Panc1 (cell line): Measurements from ENCODE around the gene CADM1. TPM values are rescaled to one million over a fixed set of nuclear protein-coding genes. Genes with fewer than 3 reads are reported as not detected.

Experiments
- ATAC-seq: fragments of 200-7000 bp; cut with Tn5 transposase; 2 replicates; pipeline ENCODE4 v1.9.1; 2020; ENCODE audit warnings: mild to moderate bottlenecking, moderate library complexity
- BruUV-seq: library from RNA; stranded (reverse); fragments of 400-500 nt; replicated peaks from 2 replicates; lab custom pipeline; 2021; lab: Mats Ljungman, UMichigan
- CTCF ChIA-PET: fragments of 300-600 bp; sonication (Branson Sonifier 250); formaldehyde crosslinking; loops from one replicate; lab custom pipeline; 2022; ENCODE audit warnings: antibody characterized with exemption; lab: Charles Lee
- POLR2A ChIA-PET: fragments of 300-600 bp; sonication (Branson Sonifier 250); formaldehyde crosslinking; loops from one replicate; lab custom pipeline; 2022; ENCODE audit warnings: antibody characterized with exemption; lab: Charles Lee
- DNase-seq: peaks from one replicate; pipeline ENCODE4 v3.0.0-alpha.2; 2010; ENCODE audit warnings: low read depth, low spot score
- H3K27ac ChIP-seq: 2 replicates; pipeline ENCODE4 v1.5.1; 2011; ENCODE audit warnings: mild to moderate bottlenecking, low read length, inconsistent platforms
- H3K27me3 ChIP-seq: fragments of 200-500 bp; sonication (Bioruptor generic); 2 replicates; pipeline ENCODE4 v1.6.0; 2014; ENCODE audit warnings: low read length, inconsistent platforms; ENCODE audit not compliant: control insufficient read depth, insufficient read depth
- H3K36me3 ChIP-seq: fragments of 200-500 bp; sonication (Bioruptor generic); 2 replicates; pipeline ENCODE4 v1.5.1; 2014; ENCODE audit warnings: inconsistent platforms, mild to moderate bottlenecking, low read length, moderate library complexity; ENCODE audit not compliant: control insufficient read depth, insufficient read depth
- H3K4me1 ChIP-seq: 2 replicates; pipeline ENCODE4 v1.5.1; 2011; ENCODE audit warnings: inconsistent platforms, mild to moderate bottlenecking, low read length, moderate library complexity; ENCODE audit not compliant: control insufficient read depth, insufficient read depth
- H3K4me3 ChIP-seq, 2 experiments: 2 replicates each; pipeline ENCODE4 v1.5.1; 2011 to 2012; ENCODE audit warnings: low read depth in 2 of 2, low read length in 2 of 2, mild to moderate bottlenecking in 2 of 2, inconsistent platforms in 1 of 2, moderate library complexity in 1 of 2
- H3K9me3 ChIP-seq: fragments of 200-500 bp; sonication (Bioruptor generic); 2 replicates; pipeline ENCODE4 v1.5.1; 2014; ENCODE audit warnings: low read depth, mild to moderate bottlenecking, inconsistent platforms, low read length, moderate library complexity; ENCODE audit not compliant: control insufficient read depth, insufficient read depth
- POLR2AphosphoS5 ChIP-seq: IDR thresholded peaks from 2 replicates; pipeline ENCODE4 v1.6.1; 2012; ENCODE audit warnings: mild to moderate bottlenecking, low read depth, low read length, moderate library complexity
- SIN3A ChIP-seq: IDR thresholded peaks from 2 replicates; pipeline ENCODE4 v1.6.1; 2012; ENCODE audit warnings: low read depth, mild to moderate bottlenecking, low read length, moderate library complexity, borderline replicate concordance; ENCODE audit not compliant: insufficient read depth
- TCF7L2 ChIP-seq: IDR thresholded peaks from 2 replicates; pipeline ENCODE4 v1.6.1; 2011; ENCODE audit warnings: mild to moderate bottlenecking, low read depth, low read length, inconsistent platforms
- in situ Hi-C: cut with HindIII; loops from 2 replicates; pipeline ENCODE4 v1.10.0; 2016; ENCODE audit warnings: low sequenced_read_pairs, low pct_unique_long_range_greater_than_20kb
- intact Hi-C: fragments of 100-400 bp; cut with micrococcal nuclease; formaldehyde crosslinking; loops from one replicate; pipeline ENCODE4 v1.10.0; 2022; ENCODE audit not compliant: unreplicated experiment
- total RNA-seq: library from RNA; stranded (reverse); gene quantifications from one replicate; pipeline ENCODE4 v1.2.1, GENCODE V29; 2021; ENCODE audit not compliant: unreplicated experiment
- TF ChIP-seq, protein P1 (sequence below), 2 experiments: IDR thresholded peaks; 2 replicates each; pipeline ENCODE4 v1.6.1; 2011 to 2012; ENCODE audit warnings: low read depth in 2 of 2, control low read depth in 1 of 2, low read length in 1 of 2, mild to moderate bottlenecking in 1 of 2, moderate library complexity in 1 of 2; ENCODE audit not compliant: insufficient read depth in 1 of 2
- TF ChIP-seq, protein P2 (sequence below): fragments of 450-650 bp; IDR thresholded peaks from 2 replicates; pipeline ENCODE4 v1.5.1; 2017; ENCODE audit warnings: mild to moderate bottlenecking

The CADM1 gene
- total RNA-seq, 1 experiment from 2014 or later = 3.9 TPM

DNA sequence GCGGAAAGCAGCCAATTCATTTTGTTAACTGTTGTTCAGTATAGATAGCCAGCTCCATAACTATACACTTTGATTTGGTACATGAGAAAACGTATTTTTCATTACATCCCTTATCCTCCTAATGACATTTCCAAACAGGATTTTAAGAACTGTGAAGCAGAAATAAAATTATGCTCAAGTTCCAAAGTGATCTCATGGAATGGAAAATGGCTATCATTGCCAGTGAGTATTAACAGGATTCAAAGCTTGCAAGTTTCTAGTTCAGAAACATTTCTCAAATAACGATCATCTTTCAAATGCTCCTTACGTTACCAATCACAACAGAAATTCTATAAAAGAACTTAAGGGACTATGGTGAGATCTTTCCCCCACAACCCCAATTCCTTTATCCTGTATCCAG is 53.7 kb downstream of the CADM1 start:
- ChIA-PET POLR2A (no interaction called here), CTCF (no interaction called here)
- Histone ChIP-seq H3K27ac (no peak overlapping the region), H3K4me1 (no peaks in the 10 kb centered on the region), H3K36me3 (no peaks in the 10 kb centered on the region), H3K9me3 (peaks cover 15% of the 10 kb centered on the region), H3K27me3 (no peaks in the 10 kb centered on the region), H3K4me3 (no peak overlapping the region)
- no peak for DNase-seq
- TF ChIP-seq TCF7L2 (no peak), POLR2AphosphoS5 (no peak), SIN3A (no peak)
- TF ChIP-seq, protein P1, sequence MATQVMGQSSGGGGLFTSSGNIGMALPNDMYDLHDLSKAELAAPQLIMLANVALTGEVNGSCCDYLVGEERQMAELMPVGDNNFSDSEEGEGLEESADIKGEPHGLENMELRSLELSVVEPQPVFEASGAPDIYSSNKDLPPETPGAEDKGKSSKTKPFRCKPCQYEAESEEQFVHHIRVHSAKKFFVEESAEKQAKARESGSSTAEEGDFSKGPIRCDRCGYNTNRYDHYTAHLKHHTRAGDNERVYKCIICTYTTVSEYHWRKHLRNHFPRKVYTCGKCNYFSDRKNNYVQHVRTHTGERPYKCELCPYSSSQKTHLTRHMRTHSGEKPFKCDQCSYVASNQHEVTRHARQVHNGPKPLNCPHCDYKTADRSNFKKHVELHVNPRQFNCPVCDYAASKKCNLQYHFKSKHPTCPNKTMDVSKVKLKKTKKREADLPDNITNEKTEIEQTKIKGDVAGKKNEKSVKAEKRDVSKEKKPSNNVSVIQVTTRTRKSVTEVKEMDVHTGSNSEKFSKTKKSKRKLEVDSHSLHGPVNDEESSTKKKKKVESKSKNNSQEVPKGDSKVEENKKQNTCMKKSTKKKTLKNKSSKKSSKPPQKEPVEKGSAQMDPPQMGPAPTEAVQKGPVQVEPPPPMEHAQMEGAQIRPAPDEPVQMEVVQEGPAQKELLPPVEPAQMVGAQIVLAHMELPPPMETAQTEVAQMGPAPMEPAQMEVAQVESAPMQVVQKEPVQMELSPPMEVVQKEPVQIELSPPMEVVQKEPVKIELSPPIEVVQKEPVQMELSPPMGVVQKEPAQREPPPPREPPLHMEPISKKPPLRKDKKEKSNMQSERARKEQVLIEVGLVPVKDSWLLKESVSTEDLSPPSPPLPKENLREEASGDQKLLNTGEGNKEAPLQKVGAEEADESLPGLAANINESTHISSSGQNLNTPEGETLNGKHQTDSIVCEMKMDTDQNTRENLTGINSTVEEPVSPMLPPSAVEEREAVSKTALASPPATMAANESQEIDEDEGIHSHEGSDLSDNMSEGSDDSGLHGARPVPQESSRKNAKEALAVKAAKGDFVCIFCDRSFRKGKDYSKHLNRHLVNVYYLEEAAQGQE (IDR thresholded peaks at IDR 0.05; ENCODE audit: insufficient read depth in 1 of 2, low read depth in 2 of 2, low read length in 1 of 2) = no peak
- TF ChIP-seq, protein P2, sequence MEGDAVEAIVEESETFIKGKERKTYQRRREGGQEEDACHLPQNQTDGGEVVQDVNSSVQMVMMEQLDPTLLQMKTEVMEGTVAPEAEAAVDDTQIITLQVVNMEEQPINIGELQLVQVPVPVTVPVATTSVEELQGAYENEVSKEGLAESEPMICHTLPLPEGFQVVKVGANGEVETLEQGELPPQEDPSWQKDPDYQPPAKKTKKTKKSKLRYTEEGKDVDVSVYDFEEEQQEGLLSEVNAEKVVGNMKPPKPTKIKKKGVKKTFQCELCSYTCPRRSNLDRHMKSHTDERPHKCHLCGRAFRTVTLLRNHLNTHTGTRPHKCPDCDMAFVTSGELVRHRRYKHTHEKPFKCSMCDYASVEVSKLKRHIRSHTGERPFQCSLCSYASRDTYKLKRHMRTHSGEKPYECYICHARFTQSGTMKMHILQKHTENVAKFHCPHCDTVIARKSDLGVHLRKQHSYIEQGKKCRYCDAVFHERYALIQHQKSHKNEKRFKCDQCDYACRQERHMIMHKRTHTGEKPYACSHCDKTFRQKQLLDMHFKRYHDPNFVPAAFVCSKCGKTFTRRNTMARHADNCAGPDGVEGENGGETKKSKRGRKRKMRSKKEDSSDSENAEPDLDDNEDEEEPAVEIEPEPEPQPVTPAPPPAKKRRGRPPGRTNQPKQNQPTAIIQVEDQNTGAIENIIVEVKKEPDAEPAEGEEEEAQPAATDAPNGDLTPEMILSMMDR = no peak
- in situ Hi-C loops = no loop called here
- no peak for ATAC-seq
- intact Hi-C loops = no loop called here
- no TSS peak for BruUV-seq

DNA sequence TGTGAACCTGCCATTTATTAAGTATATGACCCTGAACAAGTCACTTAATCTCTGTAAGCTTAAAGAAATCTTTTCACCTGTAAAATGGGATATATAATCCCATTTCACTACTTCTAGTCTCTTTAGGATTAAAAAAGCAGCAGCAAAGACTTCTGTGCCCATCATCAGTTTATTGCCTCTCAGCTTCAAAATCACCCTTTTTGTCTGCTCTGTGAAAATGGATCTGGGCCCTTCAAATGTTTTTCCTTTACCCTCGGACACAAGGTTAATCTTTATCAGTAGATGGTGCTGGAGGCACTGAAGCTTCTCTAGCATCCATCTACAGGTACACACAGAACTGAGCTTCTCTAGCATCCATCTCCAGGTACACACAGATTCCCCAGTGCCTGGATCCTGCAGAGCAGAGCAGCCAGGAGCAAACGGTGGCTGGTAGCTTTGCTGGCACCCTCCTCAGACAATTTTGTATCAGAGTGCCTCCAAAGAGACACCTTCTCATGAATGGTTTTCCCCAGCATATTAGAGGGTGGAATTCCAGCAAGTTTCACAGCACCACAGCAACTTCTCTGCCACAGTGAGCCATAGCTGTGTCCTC is 56.8 kb downstream of the CADM1 start:
- H3K4me1 ChIP-seq = no peaks in the 10 kb centered on the region
- ATAC-seq (no peak), DNase-seq (no peak)
- no peak overlapping the region for H3K27ac ChIP-seq
- TF ChIP-seq SIN3A (no peak), TCF7L2 (no peak), POLR2AphosphoS5 (no peak)
- TF ChIP-seq, protein P1 (IDR thresholded peaks at IDR 0.05; ENCODE audit: insufficient read depth in 1 of 2, low read depth in 2 of 2, low read length in 1 of 2) = no peak
- TF ChIP-seq, protein P2 = no peak
- in situ Hi-C loops = no loop called here
- CTCF ChIA-PET = interaction anchor here (0.5 kb wide), 1 partner anchor 308 kb away, joined by 4 read pairs; no protein-coding TSS in a partner anchor
- POLR2A ChIA-PET = no interaction called here
- no peaks in the 10 kb centered on the region for H3K27me3 ChIP-seq
- no peaks in the 10 kb centered on the region for H3K36me3 ChIP-seq
- intact Hi-C loops = no loop called here
- H3K4me3 ChIP-seq = no peak overlapping the region
- no TSS peak for BruUV-seq
- H3K9me3 ChIP-seq = peaks cover 15% of the 10 kb centered on the region
